ENCODE data around the gene MAP1A. TPM values are rescaled to one million over a fixed set of nuclear protein-coding genes. Genes with fewer than 3 reads are reported as not detected.

MAP1A gene
- polyA plus RNA-seq, 4 donors: 7.5 to 8.9 (median 8.3) TPM

- peak; percentile 95 to 97 (median 96) for DNase-seq (ENCODE audit: low read depth in 4 of 4, low spot score in 3 of 4)
These were observed 7.0 kb upstream of the MAP1A start for GRCh38 chr15:43510200-43511011.

- DNase-seq (ENCODE audit: low read depth in 4 of 4, low spot score in 3 of 4): no peak
These were observed 6.2 kb upstream of the MAP1A start for GRCh38 chr15:43511012-43511885.

GRCh38 chr15:43513550-43513949 is 3.9 kb upstream of the MAP1A start:
- no peak for DNase-seq (ENCODE audit: low read depth in 4 of 4, low spot score in 3 of 4)

GRCh38 chr15:43514241-43515057 is 3.0 kb upstream of the MAP1A start:
- DNase-seq (ENCODE audit: low read depth in 4 of 4, low spot score in 3 of 4): no peak

- no peak for DNase-seq (ENCODE audit: low read depth in 4 of 4, low spot score in 3 of 4)
These were observed 1.7 kb upstream of the MAP1A start for GRCh38 chr15:43515741-43516140.

- DNase-seq (ENCODE audit: low read depth in 4 of 4, low spot score in 3 of 4): no peak
These were observed 1.2 kb upstream of the MAP1A start for GRCh38 chr15:43516185-43516584.

- no peak for DNase-seq (ENCODE audit: low read depth in 4 of 4, low spot score in 3 of 4)
These were observed 531 bp upstream of the MAP1A start for GRCh38 chr15:43516801-43517353.

GRCh38 chr15:43518197-43518761 is 871 bp downstream of the MAP1A start:
- DNase-seq (ENCODE audit: low read depth in 4 of 4, low spot score in 3 of 4): no peak

- no peak for DNase-seq (ENCODE audit: low read depth in 4 of 4, low spot score in 3 of 4)
These were observed 1.8 kb downstream of the MAP1A start for GRCh38 chr15:43519196-43519595.

GRCh38 chr15:43520138-43520537 is 2.7 kb downstream of the MAP1A start:
- no peak for DNase-seq (ENCODE audit: low read depth in 4 of 4, low spot score in 3 of 4)

GRCh38 chr15:43521419-43521818 is 4.0 kb downstream of the MAP1A start:
- no peak for DNase-seq (ENCODE audit: low read depth in 4 of 4, low spot score in 3 of 4)

- no peak for DNase-seq (ENCODE audit: low read depth in 4 of 4, low spot score in 3 of 4)
These were observed 4.8 kb downstream of the MAP1A start for GRCh38 chr15:43522247-43522646.

GRCh38 chr15:43523646-43524045 is 6.2 kb downstream of the MAP1A start:
- DNase-seq (ENCODE audit: low read depth in 4 of 4, low spot score in 3 of 4): no peak

- no peak for DNase-seq (ENCODE audit: low read depth in 4 of 4, low spot score in 3 of 4)
These were observed 6.9 kb downstream of the MAP1A start for GRCh38 chr15:43524254-43524845.

- DNase-seq (ENCODE audit: low read depth in 4 of 4, low spot score in 3 of 4): no peak
These were observed 7.7 kb downstream of the MAP1A start for GRCh38 chr15:43525131-43525530.

GRCh38 chr15:43526261-43526930 is 9.0 kb downstream of the MAP1A start:
- DNase-seq (ENCODE audit: low read depth in 4 of 4, low spot score in 3 of 4): no peak

- no peak for DNase-seq (ENCODE audit: low read depth in 4 of 4, low spot score in 3 of 4)
These were observed 9.8 kb downstream of the MAP1A start for GRCh38 chr15:43527016-43527801.

- no peak for DNase-seq (ENCODE audit: low read depth in 4 of 4, low spot score in 3 of 4)
These were observed 10.6 kb downstream of the MAP1A start for GRCh38 chr15:43527802-43528541.

All from right renal pelvis (tissue), 4 donors.